Loucy (cell line): Measurements from ENCODE around the gene GTPBP4.

Experiments used
- H2AFZ ChIP-seq: fragments of 200-600 bp; sonication (generic); 2 replicates; pipeline ENCODE4 v1.6.0; 2016; ENCODE audit warnings: antibody characterized with exemption, mild to moderate bottlenecking, low read length, moderate library complexity
- H3F3A ChIP-seq: fragments of 200-600 bp; 2 replicates; pipeline ENCODE4 v1.6.0; 2016; ENCODE audit warnings: antibody characterized with exemption, low read depth, mild to moderate bottlenecking
- H3K27me3 ChIP-seq: fragments of 200-600 bp; sonication (generic); 2 replicates; pipeline ENCODE4 v1.6.1; 2014; ENCODE audit warnings: low read length, mild to moderate bottlenecking; ENCODE audit not compliant: insufficient read depth, poor library complexity, severe bottlenecking
- H3K36me3 ChIP-seq: fragments of 200-600 bp; sonication (generic); 2 replicates; pipeline ENCODE4 v1.6.1; 2016; ENCODE audit warnings: low read length; ENCODE audit not compliant: insufficient read depth
- H3K4me1 ChIP-seq: fragments of 200-600 bp; sonication (generic); 2 replicates; pipeline ENCODE4 v1.5.1; 2014; ENCODE audit warnings: low read length, mild to moderate bottlenecking; ENCODE audit not compliant: insufficient read depth, poor library complexity, severe bottlenecking
- H3K4me2 ChIP-seq: fragments of 200-600 bp; sonication (generic); 2 replicates; pipeline ENCODE4 v1.6.0; 2014; ENCODE audit warnings: antibody characterized with exemption, low read length, low read depth, mild to moderate bottlenecking; ENCODE audit not compliant: poor library complexity, severe bottlenecking
- H3K4me3 ChIP-seq: fragments of 200-600 bp; sonication (generic); 2 replicates; pipeline ENCODE4 v1.5.1; 2014; ENCODE audit warnings: low read length, mild to moderate bottlenecking, mixed read lengths; ENCODE audit not compliant: poor library complexity, severe bottlenecking
- H3K79me2 ChIP-seq: fragments of 200-600 bp; sonication (generic); 2 replicates; pipeline ENCODE4 v1.6.1; 2014; ENCODE audit warnings: low read length; ENCODE audit not compliant: insufficient read depth
- H3K9ac ChIP-seq: fragments of 200-600 bp; sonication (generic); 2 replicates; pipeline ENCODE4 v1.6.0; 2014; ENCODE audit warnings: mild to moderate bottlenecking, low read depth, low read length, moderate library complexity; ENCODE audit not compliant: poor library complexity, severe bottlenecking
- H3K9me2 ChIP-seq: fragments of 200-600 bp; sonication (generic); replicated peaks from 2 replicates; pipeline ENCODE4 v1.6.1; 2016; ENCODE audit warnings: low read depth, low read length, mixed read lengths
- H3K9me3 ChIP-seq: fragments of 200-600 bp; sonication (generic); 2 replicates; pipeline ENCODE4 v1.6.1; 2014; ENCODE audit warnings: mild to moderate bottlenecking, antibody characterized with exemption, low read length, low read depth; ENCODE audit not compliant: insufficient read depth
- H4K20me1 ChIP-seq: fragments of 200-600 bp; sonication (generic); 2 replicates; pipeline ENCODE4 v1.6.0; 2014; ENCODE audit warnings: antibody characterized with exemption, low read length, mild to moderate bottlenecking; ENCODE audit not compliant: insufficient read depth, poor library complexity, severe bottlenecking
- EZH2phosphoT487 ChIP-seq: fragments of 200-600 bp; IDR thresholded peaks from 2 replicates; pipeline ENCODE4 v1.6.1; 2018; ENCODE audit warnings: antibody characterized with exemption, mild to moderate bottlenecking, moderate library complexity, borderline replicate concordance
- TF ChIP-seq, protein P1 (sequence below): fragments of 200-600 bp; sonication (generic); conservative IDR thresholded peaks from 2 replicates; pipeline ENCODE4 v1.5.1; 2014; ENCODE audit warnings: mild to moderate bottlenecking, antibody characterized with exemption, low read length

Gene GTPBP4

DNA sequence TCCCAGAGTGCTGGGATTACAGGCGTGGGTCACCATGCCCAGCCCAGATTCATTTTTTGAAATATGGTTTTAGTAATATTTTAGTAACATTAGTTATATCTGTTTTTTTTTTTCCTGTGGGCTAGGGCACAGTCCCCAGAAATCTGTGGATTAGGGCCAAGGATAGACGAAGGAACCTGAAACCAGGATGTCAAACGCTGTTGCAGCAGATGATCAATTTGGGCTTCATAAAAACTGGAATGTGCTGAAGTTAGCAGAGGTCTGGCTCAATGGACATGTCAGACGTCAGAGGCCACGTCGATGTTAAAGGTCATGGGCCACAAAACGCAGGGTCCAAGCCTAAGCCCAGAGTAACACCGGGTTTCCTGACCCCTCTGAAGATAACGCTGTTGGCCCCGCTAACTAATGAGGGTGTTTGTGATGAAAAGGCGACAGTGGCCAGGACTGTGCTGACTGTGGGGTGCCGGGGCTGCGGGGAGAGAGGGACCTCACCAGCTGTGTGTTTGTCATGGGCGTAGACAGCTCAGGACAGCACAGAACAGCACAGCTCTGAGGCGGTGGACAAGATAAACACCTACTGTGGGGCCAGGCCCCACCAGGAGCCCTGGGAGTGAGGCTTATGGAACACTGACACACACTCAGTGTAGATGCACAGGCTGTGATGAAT is 23.8 kb upstream of the GTPBP4 start:
- no peaks in the 10 kb centered on the region for H3K9me2 ChIP-seq
- no peak overlapping the region for H2AFZ ChIP-seq
- H3K9me3 ChIP-seq: no peaks in the 10 kb centered on the region
- H3K4me3 ChIP-seq: no peak overlapping the region
- H3K36me3 ChIP-seq: no peaks in the 10 kb centered on the region
- H3K79me2 ChIP-seq: no peaks in the 10 kb centered on the region
- H3K4me2 ChIP-seq: no peak overlapping the region
- H3F3A ChIP-seq: no peaks in the 10 kb centered on the region
- TF ChIP-seq EZH2phosphoT487: no peak
- TF ChIP-seq, protein P1, sequence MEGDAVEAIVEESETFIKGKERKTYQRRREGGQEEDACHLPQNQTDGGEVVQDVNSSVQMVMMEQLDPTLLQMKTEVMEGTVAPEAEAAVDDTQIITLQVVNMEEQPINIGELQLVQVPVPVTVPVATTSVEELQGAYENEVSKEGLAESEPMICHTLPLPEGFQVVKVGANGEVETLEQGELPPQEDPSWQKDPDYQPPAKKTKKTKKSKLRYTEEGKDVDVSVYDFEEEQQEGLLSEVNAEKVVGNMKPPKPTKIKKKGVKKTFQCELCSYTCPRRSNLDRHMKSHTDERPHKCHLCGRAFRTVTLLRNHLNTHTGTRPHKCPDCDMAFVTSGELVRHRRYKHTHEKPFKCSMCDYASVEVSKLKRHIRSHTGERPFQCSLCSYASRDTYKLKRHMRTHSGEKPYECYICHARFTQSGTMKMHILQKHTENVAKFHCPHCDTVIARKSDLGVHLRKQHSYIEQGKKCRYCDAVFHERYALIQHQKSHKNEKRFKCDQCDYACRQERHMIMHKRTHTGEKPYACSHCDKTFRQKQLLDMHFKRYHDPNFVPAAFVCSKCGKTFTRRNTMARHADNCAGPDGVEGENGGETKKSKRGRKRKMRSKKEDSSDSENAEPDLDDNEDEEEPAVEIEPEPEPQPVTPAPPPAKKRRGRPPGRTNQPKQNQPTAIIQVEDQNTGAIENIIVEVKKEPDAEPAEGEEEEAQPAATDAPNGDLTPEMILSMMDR: no peak
- H3K4me1 ChIP-seq: no peaks in the 10 kb centered on the region
- H3K9ac ChIP-seq: no peak overlapping the region
- H4K20me1 ChIP-seq: no peaks in the 10 kb centered on the region
- H3K27me3 ChIP-seq: no peaks in the 10 kb centered on the region

DNA sequence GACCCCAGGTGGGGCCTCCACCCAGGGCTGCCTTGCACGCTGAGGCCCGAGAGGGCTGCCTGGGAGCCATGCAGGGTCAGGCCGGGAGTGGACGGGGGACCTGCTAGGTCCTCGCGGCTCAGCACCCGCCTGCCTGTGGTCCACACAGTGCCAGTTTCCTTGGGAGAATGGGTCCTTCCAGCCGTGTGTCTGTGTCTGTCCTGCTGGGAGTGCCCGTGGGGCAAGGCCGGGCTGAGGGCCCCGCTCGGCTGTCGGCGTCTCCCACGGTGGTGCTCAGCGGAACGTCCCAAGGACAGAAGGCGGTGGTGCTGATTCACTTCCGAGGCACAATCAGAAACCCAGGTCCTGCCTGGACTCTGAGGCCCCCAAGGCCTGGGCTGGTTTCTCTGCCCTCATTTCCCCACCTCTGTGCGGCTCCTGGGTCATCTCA is 23.2 kb upstream of the GTPBP4 start:
- H3K9ac ChIP-seq: no peak overlapping the region
- H4K20me1 ChIP-seq: no peaks in the 10 kb centered on the region
- H3K9me2 ChIP-seq: no peaks in the 10 kb centered on the region
- no peaks in the 10 kb centered on the region for H3K9me3 ChIP-seq
- H3K4me1 ChIP-seq: no peaks in the 10 kb centered on the region
- no peak overlapping the region for H3K4me3 ChIP-seq
- TF ChIP-seq EZH2phosphoT487: no peak
- TF ChIP-seq, protein P1: no peak
- H3F3A ChIP-seq: no peaks in the 10 kb centered on the region
- no peaks in the 10 kb centered on the region for H3K27me3 ChIP-seq
- no peak overlapping the region for H3K4me2 ChIP-seq
- H3K79me2 ChIP-seq: no peaks in the 10 kb centered on the region
- H3K36me3 ChIP-seq: no peaks in the 10 kb centered on the region
- no peak overlapping the region for H2AFZ ChIP-seq

DNA sequence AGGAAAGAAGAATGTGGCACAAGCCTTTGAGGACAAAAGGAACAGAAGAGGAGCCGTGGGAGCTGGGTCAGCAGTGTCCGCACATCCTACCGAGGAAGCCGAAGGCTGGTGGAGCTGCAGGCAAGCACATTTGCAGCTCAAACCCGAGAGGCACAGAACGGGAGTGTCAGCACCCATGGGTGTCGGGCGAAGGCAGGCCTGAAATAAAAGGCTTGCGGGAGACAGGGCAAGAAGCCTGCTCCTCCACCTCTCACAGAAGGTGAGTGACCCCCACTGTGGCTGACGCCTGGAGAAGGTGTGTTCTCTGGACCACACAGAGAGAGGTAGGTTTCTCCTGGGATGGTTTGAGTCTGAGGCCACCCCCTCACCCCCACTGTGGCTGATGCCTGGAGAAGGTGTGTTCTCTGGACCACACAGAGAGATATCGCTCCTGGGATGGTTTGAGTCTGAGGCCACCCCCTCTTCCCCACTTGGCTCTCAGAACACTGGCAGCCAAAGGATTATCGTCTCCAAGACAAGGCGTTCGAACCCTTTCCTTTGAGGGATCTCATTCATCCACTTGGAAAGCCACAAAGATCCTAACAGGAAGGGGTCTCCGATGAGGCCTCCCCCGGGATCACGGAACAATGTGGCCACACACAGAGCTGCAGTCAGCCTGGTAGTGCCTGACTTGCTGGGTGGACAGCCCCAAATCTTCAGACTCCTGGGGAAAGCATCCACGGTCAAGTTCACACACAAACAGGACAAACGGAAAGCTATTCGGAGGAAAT is 21.6 kb upstream of the GTPBP4 start:
- Histone ChIP-seq H3F3A (no peaks in the 10 kb centered on the region), H3K9ac (no peak overlapping the region), H3K4me3 (no peak overlapping the region), H3K36me3 (no peaks in the 10 kb centered on the region), H3K27me3 (no peaks in the 10 kb centered on the region), H4K20me1 (no peaks in the 10 kb centered on the region), H2AFZ (no peak overlapping the region), H3K79me2 (no peaks in the 10 kb centered on the region), H3K9me2 (no peaks in the 10 kb centered on the region), H3K9me3 (no peaks in the 10 kb centered on the region), H3K4me1 (no peaks in the 10 kb centered on the region), H3K4me2 (no peak overlapping the region)
- TF ChIP-seq, protein P1: no peak
- no peak for TF ChIP-seq EZH2phosphoT487
